HepG2 (cell line): ENCODE results near the gene DUSP15. TPM values are rescaled to one million over a fixed set of nuclear protein-coding genes. Genes with fewer than 3 reads are reported as not detected.
A peak's percentile ranks its signal among the peaks of the same experiment; 100 is the strongest.

Experiments
- ATAC-seq: fragments of 200-7000 bp; cut with Tn5 transposase; 3 replicates; pipeline ENCODE4 v1.9.1; 2020; ENCODE audit warnings: mild to moderate bottlenecking, moderate library complexity
- BruUV-seq: library from RNA; stranded (reverse); fragments of 400-500 nt; replicated peaks from 2 replicates; lab custom pipeline; 2021; lab: Mats Ljungman, UMichigan
- CTCF ChIA-PET: fragments of 300-600 bp; formaldehyde crosslinking; extraction: SDS; loops from one replicate; lab custom pipeline; 2021; ENCODE audit warnings: low total read pairs, inconsistent platforms, low intra/inter-chr PET ratio; lab: Yijun Ruan, JAX
- POLR2A ChIA-PET: fragments of 350-600 bp; sonication (Branson Sonifier 250); formaldehyde crosslinking; loops from one replicate; lab custom pipeline; 2020; ENCODE audit warnings: antibody characterized with exemption, inconsistent platforms; lab: Yijun Ruan, JAX
- DNase-seq: peaks from one replicate; pipeline ENCODE4 v3.0.0-alpha.2; 2015; ENCODE audit warnings: low spot score
- FAIRE-seq: peaks from 3 replicates; lab custom pipeline; 2011; peaks lifted over from hg19 to GRCh38; lab: Jason Lieb, UNC
- H2AFZ ChIP-seq: one replicate; pipeline ENCODE4 v1.6.1; 2011; ENCODE audit warnings: low read length, inconsistent platforms
- H3K27ac ChIP-seq: fragments of 300-600 bp; 3 replicates; pipeline ENCODE4 v1.8.0; 2011; ENCODE audit warnings: mixed run types, mild to moderate bottlenecking, mixed read lengths, low read length, inconsistent platforms; ENCODE audit not compliant: insufficient read depth; ENCODE audit errors: extremely low read length
- H3K27me3 ChIP-seq, 2 experiments: fragments of 200-600 bp in 1 of 2; 2 replicates in 1 of 2; 3 replicates in 1 of 2; pipeline versions ENCODE4 v1.6.0 to v1.8.0; 2011; ENCODE audit warnings: low read length in 2 of 2, mild to moderate bottlenecking in 2 of 2, moderate library complexity in 2 of 2, inconsistent platforms in 1 of 2; ENCODE audit not compliant: insufficient read depth in 2 of 2, control insufficient read depth in 1 of 2
- H3K36me3 ChIP-seq, 2 experiments: fragments of 200-600 bp in 1 of 2; replicated peaks in 1 of 2; 2 replicates in 1 of 2; 3 replicates in 1 of 2; pipeline versions ENCODE4 v1.5.1 to v1.8.0; 2011; ENCODE audit warnings: low read length in 2 of 2, inconsistent platforms in 1 of 2; ENCODE audit not compliant: insufficient read depth in 2 of 2, control insufficient read depth in 1 of 2
- H3K4me1 ChIP-seq: 2 replicates; pipeline ENCODE4 v1.5.1; 2012; ENCODE audit warnings: low read length, inconsistent platforms; ENCODE audit not compliant: insufficient read depth
- H3K4me2 ChIP-seq: 2 replicates; pipeline ENCODE4 v1.6.0; 2011; ENCODE audit warnings: low read depth, low read length, inconsistent platforms
- H3K4me3 ChIP-seq, 3 experiments: fragments of 200-600 bp in 1 of 3; sonication (generic), shearing (Covaris generic) in 1 of 3; replicated peaks in 1 of 3; 2 replicates each; pipeline ENCODE4 v1.5.1; 2011 to 2016; ENCODE audit warnings: low read length in 3 of 3, inconsistent platforms in 2 of 3, low read depth in 2 of 3, mild to moderate bottlenecking in 2 of 3, control low read depth in 1 of 3, mixed read lengths in 1 of 3; ENCODE audit not compliant: insufficient read depth in 1 of 3
- H3K79me2 ChIP-seq: one replicate; pipeline ENCODE4 v1.6.1; 2011; ENCODE audit warnings: low read length, inconsistent platforms; ENCODE audit not compliant: insufficient read depth
- H3K9ac ChIP-seq: 2 replicates; pipeline ENCODE4 v1.6.0; 2011; ENCODE audit warnings: mild to moderate bottlenecking, low read depth, low read length, inconsistent platforms; ENCODE audit not compliant: insufficient read depth
- H3K9me3 ChIP-seq: 2 replicates; pipeline ENCODE4 v1.5.1; 2012; ENCODE audit warnings: mild to moderate bottlenecking, low read length
- H4K20me1 ChIP-seq: 2 replicates; pipeline ENCODE4 v1.6.0; 2011; ENCODE audit warnings: inconsistent platforms, mild to moderate bottlenecking, low read length, moderate library complexity; ENCODE audit not compliant: insufficient read depth
- ASH2L ChIP-seq: fragments of 300-600, 200-600 bp; sonication (generic); IDR thresholded peaks from 2 replicates; pipeline ENCODE4 v1.7.0; 2017; ENCODE audit warnings: low read depth, mild to moderate bottlenecking, moderate library complexity, mixed read lengths, low read length; ENCODE audit not compliant: insufficient read length
- BHLHE40 ChIP-seq: IDR thresholded peaks from 2 replicates; pipeline ENCODE4 v1.6.1; 2011; ENCODE audit warnings: low read length, improper control_type of control experiment
- GTF3A ChIP-seq: sonication (generic); formaldehyde crosslinking; conservative IDR thresholded peaks from 2 replicates; pipeline ENCODE4 v1.4.0; 2020; ENCODE audit warnings: mild to moderate bottlenecking, missing genetic modification reagents
- HES4 ChIP-seq: sonication (generic); formaldehyde crosslinking; IDR thresholded peaks from 2 replicates; pipeline ENCODE4 v1.9.0; 2021; ENCODE audit warnings: mild to moderate bottlenecking, missing genetic modification reagents, borderline replicate concordance
- PHF20 ChIP-seq: sonication (generic); formaldehyde crosslinking; IDR thresholded peaks from 2 replicates; pipeline ENCODE4 v1.5.0; 2020; ENCODE audit warnings: mild to moderate bottlenecking, missing genetic modification reagents
- ZKSCAN8 ChIP-seq: IDR thresholded peaks from 2 replicates; pipeline ENCODE4 v1.6.1; 2016; ENCODE audit warnings: borderline replicate concordance, missing genetic modification reagents, missing compliant biosample characterization
- ZNF768 ChIP-seq: sonication (generic); formaldehyde crosslinking; IDR thresholded peaks from 2 replicates; pipeline ENCODE4 v1.4.0; 2020; ENCODE audit warnings: missing genetic modification reagents
- WGBS: methylation state at CpG from one replicate; pipeline ENCODE4 v1.1.6; 2017; ENCODE audit warnings: low lambda C conversion rate; 5-methylcytosine and 5-hydroxymethylcytosine counted together
- in situ Hi-C: cut with HindIII; loops from 2 replicates; pipeline ENCODE4 v1.10.0; 2017; ENCODE audit warnings: low pct_unique_long_range_greater_than_20kb; ENCODE audit not compliant: extremely low pct_ligation_motif_present
- intact Hi-C: fragments of 100-400 bp; cut with micrococcal nuclease; formaldehyde crosslinking; loops from one replicate; pipeline ENCODE4 v1.10.0; 2022; ENCODE audit not compliant: unreplicated experiment
- polyA plus RNA-seq, 8 experiments: library from polyadenylated mRNA; depleted of rRNA in 3 of 8; stranded (reverse) in 7 of 8; unstranded in 1 of 8; fragments of >200 nt; fragmentation: Illumina TruSeq in 4 of 8; extraction: Trizol in 4 of 8; gene quantifications; 2 replicates each; pipeline versions ENCODE4 v1.2.1 to v1.2.3, GENCODE V29; 2011 to 2016; ENCODE audit warnings: low read depth in 4 of 8, missing spikeins in 1 of 8, mixed read lengths in 1 of 8; ENCODE audit not compliant: insufficient read depth in 1 of 8
- total RNA-seq, 5 experiments: library from RNA; depleted of rRNA; stranded (reverse); fragments of >200 nt; fragmentation: Illumina TruSeq; extraction: Trizol; gene quantifications; 2 replicates each; pipeline ENCODE4 v1.2.3, GENCODE V29; 2016; ENCODE audit warnings: low read depth in 1 of 5
- TF ChIP-seq, protein P1 (sequence below): sonication (generic); formaldehyde crosslinking; IDR thresholded peaks from 2 replicates; pipeline ENCODE4 v1.4.0; 2020; ENCODE audit warnings: missing genetic modification reagents

The DUSP15 gene
- total and polyA plus RNA-seq, 2 of the 13 experiments (the other 11 are each of a cell fraction or from before 2014, with no cell fraction given), result 0.17 to 0.93 TPM

DNA sequence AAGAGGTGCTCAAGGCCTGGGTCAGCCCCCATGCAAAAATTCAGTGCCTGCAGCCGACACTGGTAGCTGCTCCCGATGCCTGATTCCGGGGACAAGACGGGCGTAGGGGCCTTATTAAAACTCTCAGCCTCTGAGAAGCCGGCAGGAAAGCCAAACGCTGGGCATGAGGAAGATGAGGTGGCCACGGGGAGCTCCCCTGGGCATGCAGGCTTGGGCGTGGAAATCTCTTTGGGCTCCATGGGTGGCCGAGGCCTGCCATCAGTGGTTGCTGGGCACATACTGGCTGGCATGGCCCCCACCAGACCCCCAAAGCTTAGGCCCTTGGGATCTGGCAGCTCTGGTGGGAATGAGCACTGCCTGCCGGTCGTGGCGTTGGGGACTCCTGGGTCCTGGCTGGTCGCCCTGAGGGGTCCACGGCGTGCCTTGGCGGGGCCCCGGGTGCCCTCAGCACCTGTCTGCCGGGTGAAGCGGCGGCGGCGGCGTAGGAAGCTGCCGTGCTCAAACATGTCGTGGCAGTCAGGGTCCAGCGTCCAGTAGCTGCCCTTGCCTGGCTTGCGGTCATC, 25.5 kb downstream of the DUSP15 start:
- Histone ChIP-seq H3K79me2 (no peaks in the 10 kb centered on the region), H3K9ac (no peak overlapping the region), H4K20me1 (no peaks in the 10 kb centered on the region), H3K27me3 (peaks cover 18 to 74% of the 10 kb centered on the region in 2 experiments), H3K9me3 (no peaks in the 10 kb centered on the region), H3K4me1 (peaks cover 8% of the 10 kb centered on the region; the same call in 1 of the 2 replicates), H3K4me2 (no peak overlapping the region), H3K27ac (no peak overlapping the region), H2AFZ (no peak overlapping the region), H3K36me3 (no peaks in the 10 kb centered on the region), H3K4me3 (no peak overlapping the region)
- ATAC-seq (no peak), FAIRE-seq (no peak), DNase-seq (no peak)
- ChIA-PET CTCF (interaction anchor here (3.7 kb wide), 1 partner anchor 21 kb away, joined by 70 read pairs; no protein-coding TSS in a partner anchor), POLR2A (no interaction called here)
- intact Hi-C loops (no loop called here), in situ Hi-C loops (no loop called here)
- BruUV-seq, result no TSS peak
- TF ChIP-seq ZNF768 (peak; percentile 8; the same call in 1 of the 2 replicates), ZKSCAN8 (no peak), PHF20 (CRISPR knock-in tag) (no peak), HES4 (CRISPR knock-in tag) (no peak), BHLHE40 (no peak), ASH2L (no peak), GTF3A (no peak)
- TF ChIP-seq, protein P1, sequence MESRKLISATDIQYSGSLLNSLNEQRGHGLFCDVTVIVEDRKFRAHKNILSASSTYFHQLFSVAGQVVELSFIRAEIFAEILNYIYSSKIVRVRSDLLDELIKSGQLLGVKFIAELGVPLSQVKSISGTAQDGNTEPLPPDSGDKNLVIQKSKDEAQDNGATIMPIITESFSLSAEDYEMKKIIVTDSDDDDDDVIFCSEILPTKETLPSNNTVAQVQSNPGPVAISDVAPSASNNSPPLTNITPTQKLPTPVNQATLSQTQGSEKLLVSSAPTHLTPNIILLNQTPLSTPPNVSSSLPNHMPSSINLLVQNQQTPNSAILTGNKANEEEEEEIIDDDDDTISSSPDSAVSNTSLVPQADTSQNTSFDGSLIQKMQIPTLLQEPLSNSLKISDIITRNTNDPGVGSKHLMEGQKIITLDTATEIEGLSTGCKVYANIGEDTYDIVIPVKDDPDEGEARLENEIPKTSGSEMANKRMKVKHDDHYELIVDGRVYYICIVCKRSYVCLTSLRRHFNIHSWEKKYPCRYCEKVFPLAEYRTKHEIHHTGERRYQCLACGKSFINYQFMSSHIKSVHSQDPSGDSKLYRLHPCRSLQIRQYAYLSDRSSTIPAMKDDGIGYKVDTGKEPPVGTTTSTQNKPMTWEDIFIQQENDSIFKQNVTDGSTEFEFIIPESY (CRISPR knock-in tag), result peak; percentile 79; the same call in 1 of the 2 replicates
- whole genome bisulfite sequencing, result 51% methylated on average over 28 of the region's 28 CpGs
